HG02678 (cell line): ENCODE data around the gene RECK.
"Not testable (repeated sequence)": the region's sequence is repeated elsewhere in the genome, so short reads cannot be mapped to it uniquely, and the experiment has no call there.

Source experiments
- ATAC-seq: cut with Tn5 transposase; IDR thresholded peaks from one replicate; pipeline ENCODE4 v1.9.1; 2021; ENCODE audit warnings: mild to moderate bottlenecking, moderate library complexity; ENCODE audit not compliant: unreplicated experiment

RECK gene

GRCh38 chr9:36036780-36037548, at the start of gene RECK:
RECK (plus strand) TSS chr9:36036913; CDS start chr9:36036999, 86 bp downstream.
- ATAC-seq: peak; percentile 90

- ATAC-seq: no peak
Measured at GRCh38 chr9:35990155-35990554, 46.6 kb upstream of the RECK start.

GRCh38 chr9:35993136-35993535, 43.6 kb upstream of the RECK start:
- not testable (repeated sequence) for ATAC-seq

DNA sequence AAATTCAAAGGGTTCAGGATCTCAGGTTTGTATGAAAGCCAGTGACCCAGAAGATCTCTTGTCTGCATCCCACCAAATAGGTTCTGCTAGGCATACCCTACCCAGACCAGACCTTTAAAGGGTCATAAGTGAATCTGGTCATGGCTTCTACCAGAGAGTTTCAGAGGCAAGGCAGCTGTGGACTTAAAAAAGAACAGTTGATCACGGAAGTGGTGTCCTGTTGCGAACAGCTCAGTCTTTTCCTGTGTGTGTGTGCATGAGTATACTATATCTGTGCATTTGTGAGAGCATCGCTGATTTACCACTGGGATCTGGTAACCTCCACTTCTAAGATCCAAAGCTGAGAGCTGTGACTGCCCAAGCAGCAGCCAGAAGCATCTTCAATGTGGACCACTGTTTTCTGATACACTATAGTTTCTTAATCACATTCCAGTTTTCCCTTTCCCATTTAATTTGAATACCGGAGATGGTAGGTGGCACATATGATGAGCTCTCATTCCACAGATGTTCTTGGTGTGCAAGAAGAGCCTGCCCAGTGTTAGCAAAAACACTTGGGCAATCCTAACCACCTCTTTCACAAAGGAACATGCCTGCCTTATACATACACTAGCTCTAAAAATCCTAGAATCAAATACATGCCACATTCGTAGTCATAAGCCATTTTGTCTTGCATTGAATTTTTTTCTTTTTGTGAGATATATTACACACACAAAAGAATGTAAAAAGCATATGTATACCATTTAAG, 42.6 kb upstream of the RECK start:
- no peak for ATAC-seq

- ATAC-seq: no peak
Measured at GRCh38 chr9:35994959-35995358, 41.8 kb upstream of the RECK start.

- ATAC-seq: no peak
Measured at GRCh38 chr9:35996358-35996970, 40.2 kb upstream of the RECK start.

- not testable (repeated sequence) for ATAC-seq
Measured at GRCh38 chr9:35997016-35997415, 39.7 kb upstream of the RECK start.

DNA sequence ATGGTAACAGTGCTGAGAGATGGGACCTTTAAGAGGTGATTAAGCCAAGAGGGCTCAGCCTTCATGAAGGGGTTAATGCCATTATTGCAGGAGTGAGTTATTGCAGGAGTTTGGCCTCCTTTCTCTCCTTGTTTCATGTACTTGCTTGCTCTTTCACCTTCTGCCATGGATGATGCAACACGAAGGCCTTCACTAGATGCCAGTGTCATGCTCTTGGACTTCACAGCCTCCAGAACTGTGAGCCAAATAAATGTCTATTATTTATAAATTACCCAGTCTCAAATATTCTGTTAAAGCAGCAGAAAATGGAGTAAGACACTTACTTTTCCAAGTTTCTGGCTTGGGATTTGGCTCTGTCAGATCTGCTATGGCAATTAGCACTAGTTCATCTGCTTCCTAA, 38.4 kb upstream of the RECK start:
- no peak for ATAC-seq

- ATAC-seq: no peak
Measured at GRCh38 chr9:36005891-36006290, 30.8 kb upstream of the RECK start.

GRCh38 chr9:36006549-36007315, 30.0 kb upstream of the RECK start:
- ATAC-seq: no peak

- ATAC-seq: no peak
Measured at GRCh38 chr9:36007316-36007708, 29.4 kb upstream of the RECK start.

GRCh38 chr9:36007852-36008251, 28.9 kb upstream of the RECK start:
- ATAC-seq: no peak

DNA sequence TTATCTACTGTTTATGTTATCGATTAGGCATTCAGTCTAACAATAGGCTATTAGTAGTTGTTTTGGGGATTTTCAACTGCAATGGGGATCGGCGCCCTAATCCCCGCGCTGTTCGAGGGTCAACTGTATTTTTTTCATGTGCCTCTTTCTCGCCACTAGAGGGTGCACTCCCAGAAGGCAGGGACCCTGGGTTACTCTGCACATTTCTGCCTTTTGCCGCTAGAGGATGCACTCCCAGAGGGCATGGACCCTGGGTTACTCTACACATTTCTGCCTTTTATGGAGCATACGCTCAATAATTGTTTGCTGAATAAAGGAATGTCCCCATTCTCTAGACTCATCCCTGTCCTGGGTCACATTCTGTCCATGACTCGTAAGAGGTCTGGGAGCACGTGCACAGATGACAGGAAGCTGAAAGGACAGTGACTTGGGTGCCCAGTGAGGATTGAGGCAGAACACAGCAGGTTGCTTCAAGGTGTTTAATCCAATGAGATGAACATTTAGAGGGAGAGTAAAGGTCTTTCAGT, 27.9 kb upstream of the RECK start:
- ATAC-seq: no peak

DNA sequence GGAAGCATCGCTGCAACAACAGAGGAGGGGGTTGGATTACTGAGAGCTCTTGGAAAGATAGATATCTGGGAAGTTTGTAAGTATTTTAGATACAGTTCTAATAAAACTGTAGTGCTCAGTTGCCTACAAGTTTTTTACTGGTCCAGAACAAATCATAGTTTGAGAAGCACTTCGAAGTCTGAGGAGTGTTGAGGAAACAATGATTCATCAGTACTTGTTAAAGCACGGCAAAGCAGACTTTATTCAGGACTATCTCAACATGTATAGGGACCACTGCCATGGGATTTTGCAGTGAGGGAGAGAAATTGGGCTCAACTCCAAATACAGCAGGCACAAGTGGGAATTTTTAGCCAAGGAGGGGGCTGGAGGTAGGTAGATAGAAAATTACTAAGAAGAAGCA, 25.3 kb upstream of the RECK start:
- no peak for ATAC-seq

- no peak for ATAC-seq
Measured at GRCh38 chr9:36017278-36017677, 19.4 kb upstream of the RECK start.

GRCh38 chr9:36018129-36018528, 18.6 kb upstream of the RECK start:
- no peak for ATAC-seq

- ATAC-seq: no peak
Measured at GRCh38 chr9:36018891-36019720, 17.6 kb upstream of the RECK start.

GRCh38 chr9:36021968-36022367, 14.7 kb upstream of the RECK start:
- no peak for ATAC-seq

DNA sequence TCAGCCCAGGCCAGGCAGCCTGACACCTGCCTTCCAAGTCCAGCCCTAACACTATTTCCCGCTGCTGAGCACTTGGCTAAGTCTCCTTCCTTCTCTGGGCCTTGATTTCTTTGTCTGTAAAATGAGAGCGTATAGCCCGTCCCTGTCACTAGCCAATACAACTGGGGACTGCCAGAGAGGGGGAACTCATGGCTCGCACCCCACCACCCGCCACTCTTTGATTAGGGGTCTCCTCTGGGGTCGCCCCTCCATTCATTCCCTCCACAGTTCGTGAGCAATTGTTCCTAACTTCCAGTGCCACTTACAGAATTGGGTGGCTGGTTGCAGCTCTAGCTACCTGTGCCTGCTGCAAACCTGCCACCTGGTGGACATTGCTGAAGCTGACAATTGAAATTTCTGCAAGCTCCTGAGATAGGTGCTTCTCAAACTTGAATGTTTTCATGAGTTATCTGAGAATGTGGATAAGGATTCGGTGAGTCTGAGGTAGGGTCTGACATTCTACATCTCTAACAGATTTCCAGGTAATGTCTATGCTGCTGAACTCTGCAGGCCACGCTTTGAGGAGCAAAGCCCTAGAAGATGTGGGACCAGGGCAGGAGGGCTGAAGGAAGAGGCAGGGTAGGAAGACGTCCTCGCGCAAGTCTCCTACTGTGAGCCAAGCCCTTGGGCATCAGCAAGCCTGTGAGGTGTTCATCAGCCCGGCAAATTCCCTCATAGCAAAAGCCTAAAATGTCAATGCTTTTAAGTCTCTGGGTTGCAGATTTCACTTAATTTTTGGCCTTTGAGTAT, 13.3 kb upstream of the RECK start:
- ATAC-seq: no peak
